NCI-H510A treated with DMSO at 0.1 percent for 48 hours (cell line): Measurements from ENCODE around the gene TLR10.
"Not testable (repeated sequence)": the region's sequence is repeated elsewhere in the genome, so short reads cannot be mapped to it uniquely, and the experiment has no call there.

Source experiments
- DNase-seq: peaks from one replicate; lab custom pipeline; 2025; lab: John Stamatoyannopoulos, UW

TLR10 gene, protein sequence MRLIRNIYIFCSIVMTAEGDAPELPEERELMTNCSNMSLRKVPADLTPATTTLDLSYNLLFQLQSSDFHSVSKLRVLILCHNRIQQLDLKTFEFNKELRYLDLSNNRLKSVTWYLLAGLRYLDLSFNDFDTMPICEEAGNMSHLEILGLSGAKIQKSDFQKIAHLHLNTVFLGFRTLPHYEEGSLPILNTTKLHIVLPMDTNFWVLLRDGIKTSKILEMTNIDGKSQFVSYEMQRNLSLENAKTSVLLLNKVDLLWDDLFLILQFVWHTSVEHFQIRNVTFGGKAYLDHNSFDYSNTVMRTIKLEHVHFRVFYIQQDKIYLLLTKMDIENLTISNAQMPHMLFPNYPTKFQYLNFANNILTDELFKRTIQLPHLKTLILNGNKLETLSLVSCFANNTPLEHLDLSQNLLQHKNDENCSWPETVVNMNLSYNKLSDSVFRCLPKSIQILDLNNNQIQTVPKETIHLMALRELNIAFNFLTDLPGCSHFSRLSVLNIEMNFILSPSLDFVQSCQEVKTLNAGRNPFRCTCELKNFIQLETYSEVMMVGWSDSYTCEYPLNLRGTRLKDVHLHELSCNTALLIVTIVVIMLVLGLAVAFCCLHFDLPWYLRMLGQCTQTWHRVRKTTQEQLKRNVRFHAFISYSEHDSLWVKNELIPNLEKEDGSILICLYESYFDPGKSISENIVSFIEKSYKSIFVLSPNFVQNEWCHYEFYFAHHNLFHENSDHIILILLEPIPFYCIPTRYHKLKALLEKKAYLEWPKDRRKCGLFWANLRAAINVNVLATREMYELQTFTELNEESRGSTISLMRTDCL

DNA sequence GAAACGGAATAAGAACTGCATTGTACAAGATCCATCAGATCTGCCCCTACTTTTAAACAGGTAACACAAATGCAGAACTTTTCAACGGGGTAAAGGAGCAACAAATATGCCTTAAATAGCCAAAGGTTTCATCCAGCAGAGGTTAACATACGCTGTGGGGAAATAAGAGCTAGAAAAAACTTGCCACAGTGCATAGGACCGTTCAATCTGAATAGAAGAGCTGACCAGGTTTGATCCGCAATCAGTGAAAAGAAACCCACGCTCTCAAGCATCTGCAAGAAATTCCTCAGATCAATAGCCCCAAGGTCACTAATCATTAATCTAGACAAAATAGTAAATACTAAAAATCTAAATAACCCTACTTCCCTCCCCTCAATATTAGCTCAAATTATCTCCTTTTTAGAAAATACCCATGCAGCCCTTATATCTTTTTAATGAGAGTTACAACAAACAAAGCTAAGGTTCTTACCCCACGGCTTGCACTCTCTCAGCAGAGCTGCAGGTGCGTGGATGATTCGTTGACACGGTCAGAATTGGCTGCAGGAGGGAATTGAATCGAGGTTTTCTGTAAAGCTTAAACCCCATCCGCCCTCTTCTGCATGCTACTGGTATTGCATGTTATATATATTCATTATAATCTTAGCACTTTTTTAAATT lies at the start of gene TLR10:
TSS of gene TLR10 (minus strand) at position 539 of the 657 bp plus-strand sequence. CDS start 7,400 bp downstream, outside the sequence.
- peak; percentile 52 for DNase-seq

DNA sequence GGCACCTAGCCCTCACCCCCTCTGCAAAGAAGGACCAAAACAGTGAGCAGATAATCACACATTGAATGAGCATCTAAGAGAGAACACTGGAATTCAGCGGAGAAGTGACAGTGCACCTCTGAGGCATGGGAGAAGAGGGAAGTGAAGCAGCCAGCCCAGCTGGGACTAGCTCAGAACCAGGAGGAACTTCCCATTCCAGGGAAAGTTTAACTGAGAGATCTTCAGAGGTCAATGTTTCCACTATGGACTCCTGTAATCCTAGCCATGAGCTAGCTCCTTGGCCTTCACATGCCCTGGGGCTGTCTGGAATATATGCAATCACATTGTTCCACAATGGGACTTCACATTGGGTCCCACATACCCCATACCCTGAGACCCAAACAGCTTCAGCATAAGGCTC lies 49.4 kb upstream of the TLR10 start:
- DNase-seq = no peak

DNA sequence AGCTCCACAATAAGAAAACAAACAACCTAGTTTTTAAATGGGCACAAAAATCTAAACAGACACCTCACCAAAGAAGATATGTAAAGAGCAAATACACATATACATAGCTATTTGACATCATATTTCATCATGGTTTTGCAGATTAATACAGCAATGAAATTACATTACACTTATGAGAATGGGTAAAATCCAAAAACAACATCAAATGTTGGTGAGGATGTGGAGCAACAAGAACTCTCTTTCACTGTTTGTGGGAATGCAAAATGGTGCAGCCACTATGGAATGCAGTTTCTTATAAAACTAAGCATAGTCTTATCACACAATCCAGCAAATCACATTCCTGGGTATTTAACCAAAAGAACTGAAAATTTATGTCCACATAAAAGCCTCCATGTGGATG lies 48.9 kb upstream of the TLR10 start:
- no peak for DNase-seq

DNA sequence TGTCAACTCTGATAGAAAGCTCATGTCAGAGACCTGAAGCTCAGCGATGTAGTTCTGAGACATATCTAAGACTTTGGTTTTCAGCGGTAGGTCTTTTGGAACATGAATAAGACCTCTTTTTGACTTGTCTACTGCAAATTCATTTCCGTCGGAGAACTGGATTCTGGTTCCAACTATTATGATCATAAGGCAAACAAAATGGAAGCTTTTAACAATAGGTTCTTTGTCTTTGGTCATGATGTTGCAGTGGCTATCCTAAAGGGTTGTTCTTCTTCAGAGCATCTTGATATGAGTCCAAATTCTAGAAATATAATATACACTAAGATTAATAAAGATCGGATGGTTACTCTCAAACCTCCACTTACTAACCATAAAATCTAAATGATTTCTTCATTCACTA lies 46.4 kb upstream of the TLR10 start:
- DNase-seq = no peak

DNA sequence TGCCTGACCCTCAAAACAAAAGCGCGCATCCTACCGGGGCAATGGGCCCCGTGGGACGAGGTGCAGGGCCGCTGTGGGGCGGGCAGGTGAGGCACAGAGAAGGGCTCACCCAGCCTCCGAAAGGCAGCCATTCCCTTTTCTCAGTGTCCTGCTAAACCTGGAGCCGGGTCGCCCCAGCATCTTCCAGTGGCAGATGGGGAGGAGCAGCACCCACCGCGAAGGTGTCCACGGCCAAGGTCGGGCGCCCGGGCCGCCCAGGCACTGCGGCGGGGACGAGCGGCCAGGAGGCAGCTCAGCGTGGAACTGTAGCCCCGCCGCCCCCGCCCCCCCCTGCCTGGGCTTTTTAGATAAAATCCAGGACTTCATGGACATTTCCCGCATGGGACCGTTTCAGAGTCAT lies 41.0 kb upstream of the TLR10 start:
- no peak for DNase-seq

DNA sequence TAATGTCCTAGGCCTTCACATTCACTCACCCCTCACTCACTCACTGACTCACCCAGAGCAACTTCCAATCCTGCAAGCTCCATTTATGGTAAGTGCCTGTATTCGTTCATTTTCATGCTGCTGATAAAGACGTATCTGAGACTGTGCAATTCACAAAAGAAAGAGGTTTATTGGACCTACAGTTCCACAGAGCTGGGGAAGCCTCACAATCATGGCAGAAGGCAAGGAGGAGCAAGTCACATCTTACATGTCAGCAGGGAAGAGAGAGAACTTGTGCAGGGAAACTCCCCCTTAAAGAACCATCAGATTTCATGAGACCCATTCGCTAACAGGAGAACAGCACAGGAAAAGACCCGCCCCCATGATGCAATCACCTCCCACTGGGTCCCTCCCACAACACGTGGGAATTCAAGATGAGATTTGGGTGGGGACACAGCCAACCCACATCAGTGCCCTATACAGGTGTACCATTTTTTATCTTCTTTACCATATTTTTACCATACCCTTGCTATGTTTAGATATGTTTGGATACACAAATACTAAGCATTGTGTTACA lies 40.0 kb upstream of the TLR10 start:
- no peak for DNase-seq

DNA sequence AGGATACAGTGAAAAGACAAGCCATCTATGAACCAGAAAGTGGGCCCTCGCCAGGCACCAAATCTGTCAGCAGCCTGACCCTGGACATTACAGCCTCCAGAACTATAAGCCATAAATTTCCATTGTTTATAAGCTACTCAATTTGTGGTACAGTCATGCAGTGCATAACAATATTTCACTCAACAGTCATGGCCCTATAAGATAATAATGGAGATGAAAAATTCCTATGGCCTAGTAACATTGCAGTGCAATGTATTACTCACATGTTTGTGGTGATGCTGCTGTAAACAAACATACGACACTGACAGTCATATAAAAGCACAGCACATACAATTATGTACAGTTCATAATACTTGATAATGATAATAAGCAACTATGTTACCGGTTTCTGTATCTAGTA lies 38.9 kb upstream of the TLR10 start:
- DNase-seq = no peak

DNA sequence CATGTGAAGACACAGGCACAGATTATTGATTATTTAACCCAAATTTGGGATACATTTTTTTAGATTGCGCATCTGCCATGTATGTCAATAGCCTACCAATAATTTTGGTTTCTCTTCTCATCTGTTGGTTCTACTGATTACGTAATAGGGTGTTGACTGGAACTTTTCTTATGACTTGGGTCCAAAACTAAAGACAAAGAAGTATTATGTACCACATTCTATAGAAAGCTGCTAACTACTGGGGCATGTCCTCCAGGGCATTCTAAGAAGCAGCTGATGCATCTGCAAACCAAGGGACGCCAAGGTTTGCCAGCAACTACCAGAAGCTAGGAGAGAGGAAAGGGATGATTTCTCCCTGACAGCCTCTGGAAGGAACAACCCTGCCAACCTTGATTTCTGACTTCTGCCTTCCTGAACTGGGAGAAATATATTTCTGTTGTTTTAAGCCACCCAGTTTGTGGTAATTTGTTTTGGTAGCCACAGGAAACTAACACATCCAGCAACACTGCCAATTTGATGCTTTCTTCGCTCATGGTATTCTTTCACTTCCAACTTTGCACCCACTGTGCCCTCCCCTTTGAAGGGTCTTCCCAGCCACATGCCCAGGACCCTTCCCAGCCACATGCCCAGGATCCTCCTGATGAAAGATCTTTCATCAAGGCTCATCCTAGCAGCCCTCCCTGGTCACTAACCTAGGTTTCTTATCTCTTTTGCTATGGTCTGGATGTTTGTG lies 37.7 kb upstream of the TLR10 start:
- no peak for DNase-seq

DNA sequence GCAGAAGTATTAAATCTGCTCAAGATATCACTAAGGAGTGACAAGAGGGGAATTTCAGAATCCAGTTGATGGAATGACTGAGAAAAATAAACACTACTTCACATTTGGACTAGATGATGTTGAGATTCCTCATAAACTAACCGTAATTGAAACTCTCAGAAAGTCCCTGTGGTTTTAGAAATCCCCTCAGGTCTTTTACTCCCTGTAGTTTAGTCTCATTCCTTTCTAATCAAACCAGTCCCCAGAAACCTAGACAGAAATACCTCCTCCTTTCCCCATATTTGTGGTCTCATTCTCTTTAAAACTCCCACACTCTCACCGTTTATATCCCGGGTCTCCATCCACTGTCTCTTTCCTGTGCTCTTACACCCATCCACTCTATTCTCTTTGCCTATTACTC lies 36.8 kb upstream of the TLR10 start:
- DNase-seq = no peak

DNA sequence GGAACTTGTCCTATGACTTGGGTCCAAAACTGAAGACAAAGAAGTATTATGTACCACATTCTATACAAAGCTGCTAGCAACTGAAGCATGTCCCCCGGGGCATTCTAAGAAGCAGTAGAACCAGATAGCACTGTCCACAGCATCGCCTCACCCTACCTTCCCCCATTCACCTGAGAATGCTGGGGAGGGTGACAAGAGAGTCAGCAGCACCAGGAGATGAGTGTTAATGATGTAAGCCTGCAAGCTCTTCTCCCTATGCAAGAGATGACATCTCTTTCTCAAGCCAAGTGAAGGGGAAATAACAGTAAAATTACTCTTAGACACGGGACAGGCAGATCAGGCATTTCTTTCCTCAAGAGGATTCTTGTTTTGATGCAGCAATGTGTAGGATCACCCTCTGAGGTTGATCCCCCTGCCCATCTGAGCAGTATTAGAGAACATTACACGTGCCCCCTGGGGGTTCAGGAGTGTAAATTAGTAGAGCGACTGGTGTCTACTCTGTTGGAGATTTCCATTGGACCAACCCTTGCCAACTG lies 35.7 kb upstream of the TLR10 start:
- DNase-seq = no peak

DNA sequence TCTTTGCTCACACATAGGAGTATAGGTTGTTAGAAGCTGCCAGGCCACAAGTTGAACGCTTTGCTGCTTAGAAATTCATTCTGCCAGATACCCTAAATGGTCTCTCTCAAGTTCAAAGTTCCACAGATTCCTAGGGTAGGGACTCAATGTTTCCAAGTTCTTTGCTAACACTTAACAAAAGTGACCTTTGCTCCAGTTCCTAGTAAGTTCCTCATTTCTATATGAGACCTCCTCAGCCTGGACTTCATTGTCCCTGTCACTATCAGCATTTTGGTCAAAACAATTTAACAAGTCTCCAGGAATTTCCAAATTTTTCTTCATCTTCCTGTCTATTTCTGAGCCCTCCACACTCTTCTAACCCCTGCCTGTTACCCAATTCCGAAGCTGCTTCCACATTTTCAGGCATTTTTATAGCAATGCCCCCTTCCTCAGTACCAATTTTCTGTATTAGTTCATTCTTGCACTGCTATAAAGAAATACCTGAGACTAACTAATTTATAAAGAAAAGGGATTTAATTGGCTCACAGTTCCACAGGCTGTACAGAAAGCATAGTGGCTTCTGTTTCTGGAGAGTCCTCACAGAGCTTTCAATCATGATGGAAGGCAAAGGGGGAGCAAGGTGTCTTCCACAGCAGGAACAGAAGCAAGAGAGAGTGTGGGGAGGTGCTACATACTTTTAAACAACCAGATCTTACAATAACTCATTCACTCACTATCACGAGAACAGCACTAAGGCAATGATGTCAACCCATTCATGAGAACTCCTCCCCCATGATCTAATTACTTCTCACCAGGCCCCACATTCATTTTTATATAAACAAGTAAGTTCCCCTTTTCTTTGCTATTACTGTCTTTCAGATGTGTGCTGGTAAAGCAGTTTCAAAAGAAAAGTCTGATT lies 33.3 kb upstream of the TLR10 start:
- no peak for DNase-seq

DNA sequence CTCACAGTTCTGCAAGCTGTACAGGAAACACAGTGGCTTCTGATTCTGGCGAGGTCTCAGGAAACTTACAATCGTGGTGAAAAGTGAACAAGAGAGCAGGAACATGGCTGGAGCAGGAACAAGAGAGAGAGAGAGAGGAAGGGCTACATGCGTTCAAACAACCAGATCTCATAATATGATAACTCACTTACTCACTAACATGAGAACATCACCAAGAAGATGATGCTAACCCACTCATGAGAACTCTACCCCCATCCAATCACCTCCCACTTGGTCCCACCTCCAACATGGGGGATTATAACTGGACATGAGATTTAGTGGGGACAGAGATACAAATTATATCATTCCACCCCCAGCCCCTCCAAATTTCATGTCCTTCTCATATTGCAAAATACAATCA lies 31.6 kb upstream of the TLR10 start:
- no peak for DNase-seq

DNA sequence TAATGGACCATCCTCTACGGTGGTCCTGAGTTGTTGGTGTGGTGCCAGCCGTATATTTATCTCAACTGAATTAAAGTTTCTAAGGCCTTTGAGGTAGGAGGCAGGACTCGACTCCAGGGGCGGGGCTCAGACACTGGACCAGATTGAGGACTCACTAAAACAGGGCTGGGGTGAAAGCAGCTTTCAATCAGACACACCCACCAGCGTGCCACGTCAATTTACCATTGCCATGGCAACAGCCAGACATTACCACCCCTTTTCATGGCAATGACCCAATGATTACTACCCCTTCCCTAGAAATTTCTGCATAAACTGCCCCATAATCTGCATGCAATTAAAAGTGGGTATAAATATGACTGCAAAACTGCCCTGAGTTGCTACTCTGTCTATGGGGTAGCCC lies 28.5 kb upstream of the TLR10 start:
- DNase-seq = no peak

DNA sequence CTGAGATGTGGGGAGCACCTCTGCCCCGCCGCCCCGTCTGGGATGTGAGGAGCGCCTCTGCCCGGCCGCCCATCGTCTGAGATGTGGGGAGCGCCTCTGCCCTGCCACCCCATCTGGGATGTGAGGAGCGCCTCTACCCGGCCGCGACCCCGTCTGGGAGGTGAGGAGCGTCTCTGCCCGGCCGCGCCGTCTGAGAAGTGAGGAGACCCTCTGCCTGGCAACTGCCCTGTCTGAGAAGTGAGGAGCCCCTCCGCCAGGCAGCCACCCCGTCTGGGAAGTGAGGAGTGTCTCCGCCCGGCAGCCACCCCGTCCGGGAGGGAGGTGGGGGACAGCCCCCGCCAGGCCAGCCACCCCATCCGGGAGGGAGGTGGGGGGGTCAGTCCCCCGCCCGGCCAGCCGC lies 24.7 kb upstream of the TLR10 start:
- DNase-seq = not testable (repeated sequence)

DNA sequence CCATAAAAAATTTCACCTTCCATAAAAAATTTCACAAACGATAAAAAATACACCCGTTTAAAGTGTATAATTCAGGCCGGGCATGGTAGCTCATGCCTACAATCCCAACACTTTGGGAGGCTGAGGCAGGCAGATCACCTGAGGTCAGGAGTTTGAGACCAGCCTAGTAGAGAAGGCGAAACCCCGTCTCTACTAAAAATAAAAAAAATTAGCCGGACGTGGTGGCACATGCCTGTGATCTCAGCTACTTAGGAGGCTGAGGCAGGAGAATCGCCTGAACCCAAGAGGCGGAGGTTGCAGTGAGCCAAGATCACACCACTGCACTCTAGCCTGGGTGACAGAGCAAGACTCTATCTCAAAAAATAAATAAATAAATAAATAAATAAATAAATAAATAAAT lies 23.5 kb upstream of the TLR10 start:
- not testable (repeated sequence) for DNase-seq

DNA sequence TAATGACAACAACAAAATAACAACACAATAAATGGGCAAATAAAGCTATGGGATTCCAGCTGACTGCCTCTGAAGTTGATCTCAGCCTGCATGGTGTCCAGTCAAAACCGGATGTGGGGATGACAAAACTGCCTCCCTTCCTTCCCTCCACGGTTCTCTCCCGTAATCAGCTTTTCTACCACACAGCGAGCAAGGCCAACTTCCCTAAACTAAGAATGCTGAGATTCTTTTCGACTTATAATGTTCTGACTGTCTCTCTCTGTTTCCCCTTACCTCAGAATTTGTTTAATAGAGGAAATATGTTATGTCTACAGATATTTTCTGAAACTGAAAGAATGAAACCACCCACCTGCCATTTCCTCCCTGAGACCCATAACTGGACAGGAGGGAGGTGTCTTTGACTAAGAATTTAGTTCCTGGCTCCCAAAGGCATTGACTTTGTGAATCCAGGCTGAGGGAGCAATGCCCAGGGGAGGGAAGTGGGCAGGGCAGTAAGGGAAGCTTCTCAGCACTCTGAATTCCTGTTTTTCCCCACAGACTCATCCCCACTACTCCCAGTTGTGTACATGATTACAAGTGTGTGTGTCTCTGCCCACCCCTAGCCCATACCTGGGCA lies 22.8 kb upstream of the TLR10 start:
- no peak for DNase-seq

DNA sequence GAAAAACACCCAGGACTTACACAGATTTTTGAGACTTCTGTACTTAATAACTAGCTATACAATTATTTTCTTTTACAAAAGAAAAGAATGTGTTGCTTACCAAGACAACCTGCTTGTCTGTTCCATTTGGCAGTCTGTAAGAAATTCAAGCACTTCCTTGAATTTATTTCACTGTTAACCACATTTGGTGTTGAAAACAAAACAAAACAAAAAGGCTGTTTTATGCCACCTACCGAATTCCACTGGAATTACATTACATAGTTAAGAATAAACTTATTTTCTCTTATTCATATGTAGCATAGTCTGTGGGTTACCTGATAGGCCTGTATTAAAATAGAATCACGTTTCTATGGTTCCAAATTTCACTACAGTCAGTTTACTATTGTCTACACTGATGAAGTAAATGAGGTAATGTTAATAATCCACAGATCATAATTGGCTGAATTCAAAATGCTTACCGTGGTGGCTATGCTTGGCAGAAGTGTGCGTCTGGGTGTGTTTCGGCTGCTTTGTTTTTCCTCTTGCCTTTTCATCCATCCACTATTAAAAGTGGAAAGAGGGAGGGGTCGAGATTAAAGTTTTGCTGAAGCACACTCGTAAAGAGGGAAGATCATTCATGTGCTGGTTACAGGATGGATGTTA lies 22.0 kb upstream of the TLR10 start, which contains the start of gene TLR1:
TSS of gene TLR1 (minus strand) at position 138 of the 642 bp plus-strand sequence. CDS start 5,960 bp downstream, outside the sequence.
- DNase-seq = peak; percentile 6

DNA sequence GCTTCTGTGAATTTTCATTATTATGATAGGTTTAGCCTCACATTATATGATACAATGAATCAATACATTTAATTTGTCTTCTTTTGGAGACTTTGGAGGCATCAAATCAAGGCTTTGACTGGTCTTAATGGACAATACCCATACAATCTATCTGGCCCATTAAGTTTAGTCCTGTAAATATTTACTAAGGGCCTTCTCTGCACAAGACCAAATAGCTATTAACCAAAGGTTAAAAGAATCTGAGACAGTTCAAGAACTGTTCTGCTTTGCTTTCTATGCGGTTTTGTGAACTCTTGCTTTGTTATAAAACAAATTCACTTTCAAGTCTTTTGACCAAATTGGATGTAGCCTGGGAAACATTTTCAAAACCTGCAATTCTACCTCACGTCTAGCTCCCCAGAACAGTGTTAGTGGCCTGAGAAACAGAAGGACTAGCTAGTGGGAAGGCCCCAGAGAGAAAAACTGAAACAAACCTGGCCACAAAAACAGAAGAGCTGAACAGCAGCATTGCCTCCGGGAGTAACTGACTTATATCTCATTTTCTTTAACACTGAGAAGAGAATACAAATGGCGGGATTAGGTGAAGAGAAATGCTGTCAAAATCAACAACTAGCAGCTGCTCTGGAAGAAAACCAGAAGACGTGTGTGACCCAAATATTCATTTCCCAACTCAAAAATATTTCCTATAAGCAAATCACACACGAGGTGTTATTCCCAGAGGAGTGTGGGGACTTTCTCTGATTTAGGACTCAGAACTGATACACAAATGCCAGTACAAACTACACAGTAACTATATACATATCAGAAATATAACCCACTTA lies 21.3 kb upstream of the TLR10 start:
- no peak for DNase-seq
